Chondrocyte (in vitro differentiated cells): ENCODE results near the gene OPRPN. TPM values are rescaled to one million over a fixed set of nuclear protein-coding genes. Genes with fewer than 3 reads are reported as not detected.

Experiments
- DNase-seq: peaks from one replicate; pipeline ENCODE4 v3.0.0; 2021; ENCODE audit warnings: mixed read lengths, low spot score
- H3K27ac Mint-ChIP-seq: one replicate; pipeline ENCODE4 v1.8.0; 2021; ENCODE audit warnings: mild to moderate bottlenecking, moderate library complexity, mixed read lengths; ENCODE audit not compliant: unreplicated experiment
- H3K27me3 Mint-ChIP-seq: 2 replicates; pipeline ENCODE4 v1.8.0; 2021; ENCODE audit warnings: low read depth, mixed read lengths
- H3K36me3 Mint-ChIP-seq: 2 replicates; pipeline ENCODE4 v1.8.0; 2021; ENCODE audit warnings: low read depth, mixed read lengths
- H3K4me1 Mint-ChIP-seq: 2 replicates; pipeline ENCODE4 v1.8.0; 2021; ENCODE audit warnings: low read depth, mild to moderate bottlenecking, mixed read lengths
- H3K4me3 Mint-ChIP-seq: one replicate; pipeline ENCODE4 v1.8.0; 2021; ENCODE audit warnings: mild to moderate bottlenecking, moderate library complexity, mixed read lengths; ENCODE audit not compliant: unreplicated experiment
- H3K9me3 Mint-ChIP-seq: 2 replicates; pipeline ENCODE4 v1.8.0; 2021; ENCODE audit warnings: low read depth, mixed read lengths
- total RNA-seq: library from RNA; stranded (reverse); gene quantifications from 3 replicates; pipeline ENCODE4 v1.2.1, GENCODE V29; 2021
- TF ChIP-seq, protein P1 (sequence below): fragments of 200-600 bp; sonication (generic); IDR thresholded peaks from 2 replicates; pipeline ENCODE4 v1.5.0; 2021; ENCODE audit warnings: antibody characterized with exemption, mild to moderate bottlenecking, moderate library complexity

Gene OPRPN
- total RNA-seq, 1 donor from 2014 or later = not detected

DNA sequence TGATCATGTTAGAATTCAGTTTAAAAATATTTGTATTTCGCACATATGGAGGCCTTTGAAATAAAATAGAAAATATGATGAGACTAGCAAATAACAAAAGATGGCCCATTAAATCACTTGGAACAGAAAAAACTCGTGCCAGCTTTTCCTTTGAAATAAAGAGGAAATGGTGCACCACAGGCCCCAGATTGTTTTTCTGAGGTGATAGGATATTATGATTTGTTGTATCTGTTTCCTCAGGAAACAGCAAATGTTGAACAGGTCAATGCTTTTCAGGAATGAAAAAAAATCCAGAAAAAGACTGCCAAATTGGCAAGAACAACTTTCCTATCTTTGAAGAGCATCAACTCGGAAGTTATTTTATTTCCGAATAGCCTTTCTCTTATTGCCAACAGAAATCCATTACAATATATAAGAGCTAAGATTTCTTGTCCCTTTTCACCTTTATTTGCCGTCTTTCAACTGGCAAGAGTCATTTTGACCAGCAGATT is 15.0 kb upstream of the OPRPN start, which contains the start of gene SMR3B:
TSS of gene SMR3B (plus strand) at position 441 of the 491 bp plus-strand sequence. CDS start 1,380 bp downstream, outside the sequence.
- H3K9me3 Mint-ChIP-seq = no peaks in the 10 kb centered on the region
- H3K27ac Mint-ChIP-seq = no peak within 1 kb of the TSS
- no peak for DNase-seq
- no peaks in the 10 kb centered on the region for H3K4me1 Mint-ChIP-seq
- TF ChIP-seq, protein P1, sequence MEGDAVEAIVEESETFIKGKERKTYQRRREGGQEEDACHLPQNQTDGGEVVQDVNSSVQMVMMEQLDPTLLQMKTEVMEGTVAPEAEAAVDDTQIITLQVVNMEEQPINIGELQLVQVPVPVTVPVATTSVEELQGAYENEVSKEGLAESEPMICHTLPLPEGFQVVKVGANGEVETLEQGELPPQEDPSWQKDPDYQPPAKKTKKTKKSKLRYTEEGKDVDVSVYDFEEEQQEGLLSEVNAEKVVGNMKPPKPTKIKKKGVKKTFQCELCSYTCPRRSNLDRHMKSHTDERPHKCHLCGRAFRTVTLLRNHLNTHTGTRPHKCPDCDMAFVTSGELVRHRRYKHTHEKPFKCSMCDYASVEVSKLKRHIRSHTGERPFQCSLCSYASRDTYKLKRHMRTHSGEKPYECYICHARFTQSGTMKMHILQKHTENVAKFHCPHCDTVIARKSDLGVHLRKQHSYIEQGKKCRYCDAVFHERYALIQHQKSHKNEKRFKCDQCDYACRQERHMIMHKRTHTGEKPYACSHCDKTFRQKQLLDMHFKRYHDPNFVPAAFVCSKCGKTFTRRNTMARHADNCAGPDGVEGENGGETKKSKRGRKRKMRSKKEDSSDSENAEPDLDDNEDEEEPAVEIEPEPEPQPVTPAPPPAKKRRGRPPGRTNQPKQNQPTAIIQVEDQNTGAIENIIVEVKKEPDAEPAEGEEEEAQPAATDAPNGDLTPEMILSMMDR = no peak
- no peaks in the 10 kb centered on the region for H3K36me3 Mint-ChIP-seq
- H3K4me3 Mint-ChIP-seq = no peak within 1 kb of the TSS
- peaks cover 5% of the 10 kb centered on the region for H3K27me3 Mint-ChIP-seq

- H3K27ac Mint-ChIP-seq = no peak overlapping the region
- H3K36me3 Mint-ChIP-seq = no peaks in the 10 kb centered on the region
- TF ChIP-seq, protein P1 = no peak
- no peaks in the 10 kb centered on the region for H3K9me3 Mint-ChIP-seq
- DNase-seq = no peak
- H3K27me3 Mint-ChIP-seq = peaks cover 5% of the 10 kb centered on the region
- no peak overlapping the region for H3K4me3 Mint-ChIP-seq
- H3K4me1 Mint-ChIP-seq = no peaks in the 10 kb centered on the region
Observed at GRCh38 chr4:70392057-70392776, 5.5 kb upstream of the OPRPN start.

DNA sequence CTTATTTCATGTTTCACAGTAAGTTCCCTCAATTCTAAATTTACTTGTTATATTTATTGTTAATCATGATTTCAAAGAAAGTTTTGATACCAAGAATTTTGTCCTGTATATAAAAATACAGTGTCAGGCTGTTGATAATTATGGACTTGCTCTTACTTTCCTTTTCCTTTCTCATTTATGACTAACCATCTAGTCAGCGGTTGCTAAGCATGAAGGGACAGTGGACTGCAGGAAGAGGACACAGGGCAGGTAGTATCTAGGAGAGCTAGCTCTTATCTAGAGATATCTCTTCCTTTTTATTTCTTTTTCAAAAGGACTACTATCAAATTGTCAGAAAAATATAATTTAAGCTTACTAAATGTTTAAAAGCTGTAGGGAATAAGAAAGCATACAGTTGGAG is 1.6 kb downstream of the OPRPN start:
- Mint-ChIP-seq H3K27me3 (peaks cover 14% of the 10 kb centered on the region), H3K27ac (no peak overlapping the region), H3K4me1 (no peaks in the 10 kb centered on the region), H3K36me3 (no peaks in the 10 kb centered on the region), H3K9me3 (no peaks in the 10 kb centered on the region), H3K4me3 (no peak overlapping the region)
- DNase-seq = no peak
- TF ChIP-seq, protein P1 = no peak

DNA sequence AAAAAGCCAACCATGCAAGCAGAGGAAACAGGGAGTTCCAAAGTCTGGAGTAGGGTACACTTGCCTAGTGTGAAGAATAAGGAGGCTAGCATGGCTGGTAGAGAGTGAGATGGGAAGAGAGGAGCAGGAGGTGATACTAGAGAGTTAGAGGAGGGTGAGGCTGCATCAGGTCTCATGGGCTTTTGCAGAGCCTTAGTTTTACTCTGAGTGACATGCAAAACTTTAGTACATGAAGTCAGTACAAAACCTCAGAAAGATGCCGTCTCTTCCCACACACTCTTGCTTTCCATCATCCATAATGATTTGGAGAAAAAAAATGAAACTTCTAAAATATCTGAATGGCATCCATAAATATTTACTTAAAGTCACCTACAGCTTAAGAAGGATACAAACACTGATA is 5.0 kb downstream of the OPRPN start:
- TF ChIP-seq, protein P1 = no peak
- Mint-ChIP-seq H3K4me1 (no peaks in the 10 kb centered on the region), H3K9me3 (no peaks in the 10 kb centered on the region), H3K4me3 (no peak overlapping the region), H3K27me3 (peaks cover 13% of the 10 kb centered on the region), H3K36me3 (no peaks in the 10 kb centered on the region), H3K27ac (no peak overlapping the region)
- DNase-seq = no peak

DNA sequence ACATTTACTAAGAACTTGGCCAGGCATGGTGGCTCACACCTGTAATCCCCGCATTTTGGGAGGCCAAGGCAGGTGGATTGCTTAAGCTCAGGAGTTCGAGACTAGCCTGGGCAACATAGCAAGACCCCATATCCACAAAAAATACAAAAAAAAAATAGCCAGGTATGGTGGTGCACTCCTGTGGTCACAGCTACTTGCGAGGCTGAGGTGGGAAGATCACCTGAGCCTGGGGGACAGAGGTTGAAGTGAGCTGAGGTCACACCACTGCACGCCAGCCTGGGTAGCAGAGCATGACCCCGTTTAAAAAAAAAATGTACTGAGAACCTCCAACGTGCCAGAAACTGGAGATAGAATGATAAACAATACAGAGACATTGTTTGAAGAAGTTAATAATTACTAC is 8.0 kb downstream of the OPRPN start:
- DNase-seq = no peak
- Mint-ChIP-seq H3K4me3 (no peak overlapping the region), H3K27me3 (peaks cover 16% of the 10 kb centered on the region), H3K27ac (no peak overlapping the region), H3K36me3 (no peaks in the 10 kb centered on the region), H3K4me1 (no peaks in the 10 kb centered on the region), H3K9me3 (peaks cover 7% of the 10 kb centered on the region)
- TF ChIP-seq, protein P1 = no peak
